Measurements from ENCODE around the gene EDEM3.

DNA sequence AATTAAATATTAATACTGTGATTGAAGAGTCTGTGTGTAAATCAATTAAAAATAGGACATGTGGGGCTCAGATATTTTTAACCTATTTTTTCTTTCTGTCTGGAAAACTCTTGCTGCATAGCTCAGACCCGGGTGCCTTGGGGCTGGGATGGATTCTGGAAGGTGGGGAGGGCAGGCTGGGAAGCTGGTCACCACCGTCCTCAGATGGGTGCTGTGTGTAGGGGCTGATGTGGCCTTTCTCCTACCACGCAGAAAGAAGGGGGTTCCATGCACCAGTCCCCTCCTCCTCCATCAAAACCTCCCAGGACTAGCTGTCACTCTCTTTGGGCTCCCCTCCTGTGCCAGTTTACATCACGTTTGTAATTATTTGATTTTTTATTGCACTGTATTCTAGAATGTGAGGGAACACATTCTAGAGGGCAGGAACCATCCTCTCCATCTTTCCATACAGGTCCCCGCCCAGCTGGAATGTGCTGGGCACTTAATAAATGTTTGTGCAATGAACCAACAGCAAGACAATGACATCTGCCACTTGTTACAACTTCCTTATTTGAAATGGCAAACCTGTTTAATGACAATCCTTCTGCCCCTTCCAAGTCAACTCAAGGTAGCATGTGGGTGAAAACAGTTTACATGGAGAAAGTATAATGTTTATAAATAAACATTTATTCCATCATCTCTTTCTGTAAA lies 104.3 kb downstream of the EDEM3 start:
- TF ChIP-seq, protein P1, sequence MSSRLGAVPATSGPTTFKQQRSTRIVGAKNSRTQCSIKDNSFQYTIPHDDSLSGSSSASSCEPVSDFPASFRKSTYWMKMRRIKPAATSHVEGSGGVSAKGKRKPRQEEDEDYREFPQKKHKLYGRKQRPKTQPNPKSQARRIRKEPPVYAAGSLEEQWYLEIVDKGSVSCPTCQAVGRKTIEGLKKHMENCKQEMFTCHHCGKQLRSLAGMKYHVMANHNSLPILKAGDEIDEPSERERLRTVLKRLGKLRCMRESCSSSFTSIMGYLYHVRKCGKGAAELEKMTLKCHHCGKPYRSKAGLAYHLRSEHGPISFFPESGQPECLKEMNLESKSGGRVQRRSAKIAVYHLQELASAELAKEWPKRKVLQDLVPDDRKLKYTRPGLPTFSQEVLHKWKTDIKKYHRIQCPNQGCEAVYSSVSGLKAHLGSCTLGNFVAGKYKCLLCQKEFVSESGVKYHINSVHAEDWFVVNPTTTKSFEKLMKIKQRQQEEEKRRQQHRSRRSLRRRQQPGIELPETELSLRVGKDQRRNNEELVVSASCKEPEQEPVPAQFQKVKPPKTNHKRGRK (CRISPR knock-in tag; IDR thresholded peaks at IDR 0.05; ENCODE audit: borderline replicate concordance) = no peak
- TF ChIP-seq, protein P2, sequence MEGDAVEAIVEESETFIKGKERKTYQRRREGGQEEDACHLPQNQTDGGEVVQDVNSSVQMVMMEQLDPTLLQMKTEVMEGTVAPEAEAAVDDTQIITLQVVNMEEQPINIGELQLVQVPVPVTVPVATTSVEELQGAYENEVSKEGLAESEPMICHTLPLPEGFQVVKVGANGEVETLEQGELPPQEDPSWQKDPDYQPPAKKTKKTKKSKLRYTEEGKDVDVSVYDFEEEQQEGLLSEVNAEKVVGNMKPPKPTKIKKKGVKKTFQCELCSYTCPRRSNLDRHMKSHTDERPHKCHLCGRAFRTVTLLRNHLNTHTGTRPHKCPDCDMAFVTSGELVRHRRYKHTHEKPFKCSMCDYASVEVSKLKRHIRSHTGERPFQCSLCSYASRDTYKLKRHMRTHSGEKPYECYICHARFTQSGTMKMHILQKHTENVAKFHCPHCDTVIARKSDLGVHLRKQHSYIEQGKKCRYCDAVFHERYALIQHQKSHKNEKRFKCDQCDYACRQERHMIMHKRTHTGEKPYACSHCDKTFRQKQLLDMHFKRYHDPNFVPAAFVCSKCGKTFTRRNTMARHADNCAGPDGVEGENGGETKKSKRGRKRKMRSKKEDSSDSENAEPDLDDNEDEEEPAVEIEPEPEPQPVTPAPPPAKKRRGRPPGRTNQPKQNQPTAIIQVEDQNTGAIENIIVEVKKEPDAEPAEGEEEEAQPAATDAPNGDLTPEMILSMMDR (IDR thresholded peaks at IDR 0.05) = no peak
